IPS-15b (cell line): ENCODE results near the gene CELF2.

Source experiments
- H3K27me3 ChIP-seq: one replicate; pipeline ENCODE4 v1.6.1; 2013; ENCODE audit warnings: low read length; ENCODE audit not compliant: control insufficient read depth, insufficient read depth
- H3K36me3 ChIP-seq: one replicate; pipeline ENCODE4 v1.6.1; 2013; ENCODE audit warnings: low read length; ENCODE audit not compliant: control insufficient read depth, insufficient read depth
- H3K4me1 ChIP-seq: one replicate; pipeline ENCODE4 v1.6.1; 2013; ENCODE audit warnings: mild to moderate bottlenecking, low read length; ENCODE audit not compliant: control insufficient read depth, insufficient read depth
- H3K4me3 ChIP-seq: one replicate; pipeline ENCODE4 v1.5.1; 2013; ENCODE audit warnings: low read depth, low read length
- H3K9ac ChIP-seq: one replicate; pipeline ENCODE4 v1.6.1; 2013; ENCODE audit warnings: low read depth, mild to moderate bottlenecking, low read length
- H3K9me3 ChIP-seq: one replicate; pipeline ENCODE4 v1.6.1; 2013; ENCODE audit warnings: mild to moderate bottlenecking, low read length; ENCODE audit not compliant: control insufficient read depth, insufficient read depth

CELF2 gene

DNA sequence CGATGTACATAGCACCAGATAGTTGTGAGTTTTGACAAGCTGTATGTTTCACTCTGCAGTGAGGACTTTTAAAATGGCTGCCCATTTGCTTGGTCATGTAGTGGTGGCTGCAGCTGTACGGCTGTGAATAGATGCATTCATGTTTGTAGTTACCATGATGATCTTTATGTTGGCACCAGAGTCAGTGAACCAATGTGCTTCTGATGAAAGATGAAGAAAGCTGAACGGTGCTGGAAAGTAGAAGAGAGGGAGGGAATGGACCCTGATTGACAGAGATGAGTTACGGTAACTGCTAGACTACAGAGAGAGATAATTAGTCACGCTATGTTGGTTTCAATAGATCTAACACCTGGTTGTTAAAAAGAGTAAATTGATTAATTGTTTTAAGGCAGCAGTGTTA is 256.8 kb downstream of the CELF2 start:
- Histone ChIP-seq H3K9ac (no peak overlapping the region), H3K4me3 (no peak overlapping the region), H3K4me1 (peaks cover 4% of the 10 kb centered on the region), H3K36me3 (no peaks in the 10 kb centered on the region), H3K9me3 (no peaks in the 10 kb centered on the region), H3K27me3 (no peaks in the 10 kb centered on the region)

DNA sequence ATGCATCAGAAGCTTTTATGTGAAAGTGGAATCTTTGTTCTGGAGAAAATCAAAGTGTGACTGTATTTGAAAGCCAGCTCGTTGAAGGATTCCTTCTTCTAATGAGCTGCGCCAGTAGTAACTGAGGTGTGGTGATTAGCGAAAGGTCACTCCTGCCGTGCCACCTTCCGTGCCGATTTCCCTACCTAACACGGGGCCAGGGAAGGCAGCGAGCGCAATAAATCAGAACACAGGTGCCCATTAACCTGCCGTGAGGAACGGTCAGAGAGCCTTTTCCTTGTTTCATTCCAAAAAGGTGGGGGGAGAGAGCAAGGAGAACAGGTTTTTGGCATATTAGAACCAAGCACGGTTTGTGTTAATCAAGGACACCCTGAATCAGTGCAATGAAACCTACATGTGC is 258.0 kb downstream of the CELF2 start:
- no peak overlapping the region for H3K9ac ChIP-seq
- no peaks in the 10 kb centered on the region for H3K27me3 ChIP-seq
- no peaks in the 10 kb centered on the region for H3K4me1 ChIP-seq
- H3K9me3 ChIP-seq = no peaks in the 10 kb centered on the region
- H3K4me3 ChIP-seq = no peak overlapping the region
- H3K36me3 ChIP-seq = peaks cover 5% of the 10 kb centered on the region

DNA sequence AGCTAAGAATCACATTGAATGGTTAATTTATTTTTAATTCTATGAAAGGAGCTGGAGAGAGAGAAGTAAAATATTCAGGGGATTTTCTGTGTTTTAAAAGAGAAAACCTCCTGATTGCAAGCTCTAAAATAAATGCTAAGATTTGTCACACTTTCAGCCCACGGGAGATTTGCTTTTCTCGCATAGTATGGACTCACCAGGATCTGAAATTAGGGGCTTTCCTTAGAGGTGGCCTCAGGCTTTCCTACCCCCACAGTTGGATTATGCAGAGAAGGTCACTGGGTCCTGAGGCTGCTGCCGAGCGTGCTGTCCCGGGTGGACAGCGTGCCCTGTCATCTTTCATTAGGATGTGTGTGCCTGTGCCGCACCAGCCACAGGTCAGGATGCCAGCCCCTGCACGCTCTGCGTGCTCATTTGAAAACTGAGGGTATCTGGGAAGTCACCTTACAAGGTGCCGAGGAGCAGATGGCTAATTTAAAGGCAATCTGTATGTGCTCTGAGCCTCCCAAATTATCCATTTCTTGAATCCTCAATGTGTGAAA is 258.8 kb downstream of the CELF2 start:
- Histone ChIP-seq H3K27me3 (no peaks in the 10 kb centered on the region), H3K9ac (no peak overlapping the region), H3K36me3 (peaks cover 7% of the 10 kb centered on the region), H3K4me1 (no peaks in the 10 kb centered on the region), H3K4me3 (no peak overlapping the region), H3K9me3 (no peaks in the 10 kb centered on the region)

DNA sequence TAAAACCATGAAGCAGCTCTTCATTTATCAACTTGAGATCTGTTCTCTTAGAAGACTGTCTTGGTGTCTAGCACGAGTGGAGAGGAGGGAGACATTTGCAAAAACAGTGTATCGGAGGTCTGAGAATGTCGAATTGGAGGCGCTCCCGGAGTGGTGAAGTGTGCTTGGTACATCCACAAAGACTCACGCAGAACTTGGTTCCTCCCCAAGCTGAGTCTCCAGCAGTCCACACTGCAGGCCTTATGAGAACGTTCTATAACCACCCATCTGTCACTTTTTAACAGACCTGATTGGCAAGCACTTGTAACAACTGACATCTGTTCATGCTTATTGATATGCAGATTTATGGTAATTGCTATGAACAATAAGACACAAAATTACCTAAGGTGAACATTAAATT is 261.6 kb downstream of the CELF2 start:
- Histone ChIP-seq H3K36me3 (peaks cover 7% of the 10 kb centered on the region), H3K4me1 (no peaks in the 10 kb centered on the region), H3K9me3 (no peaks in the 10 kb centered on the region), H3K9ac (no peak overlapping the region), H3K27me3 (no peaks in the 10 kb centered on the region), H3K4me3 (no peak overlapping the region)

DNA sequence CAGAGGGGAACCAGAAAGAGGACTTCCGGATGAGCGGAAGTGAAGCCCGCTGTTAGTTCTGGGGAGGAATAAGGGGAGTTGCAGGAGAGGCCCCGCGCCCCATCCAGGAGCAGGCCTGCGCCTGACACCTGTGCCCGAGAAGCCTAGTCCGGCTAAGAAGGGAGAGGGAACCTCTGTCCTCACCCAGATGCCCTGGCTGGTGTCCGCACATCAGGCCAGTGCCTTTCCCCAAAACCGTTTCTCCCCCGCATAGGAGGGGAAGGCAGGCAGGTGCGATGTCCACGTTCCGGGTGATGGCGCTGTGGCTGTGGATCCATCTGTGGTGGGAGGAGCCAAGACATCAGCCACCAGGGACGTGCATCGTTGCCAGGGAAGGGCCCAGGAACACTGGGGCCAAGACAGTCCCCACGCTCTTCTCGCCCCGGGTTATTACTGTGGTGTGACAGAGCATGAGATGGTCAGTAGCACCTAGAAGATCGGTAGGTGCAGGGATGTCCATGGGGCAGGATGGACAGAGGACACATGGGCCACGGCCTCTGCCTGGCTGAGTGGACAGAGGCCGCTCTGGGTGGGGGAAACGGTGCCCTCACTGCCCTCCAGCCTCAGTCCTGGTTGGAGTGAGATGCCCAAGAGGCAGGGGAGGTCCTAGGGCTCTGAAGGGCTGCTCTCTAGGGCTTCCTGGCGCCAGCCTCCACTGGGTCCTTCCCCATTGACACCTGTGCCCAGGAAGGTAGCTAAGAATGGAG is 262.7 kb downstream of the CELF2 start:
- H3K36me3 ChIP-seq = peaks cover 7% of the 10 kb centered on the region
- H3K9me3 ChIP-seq = no peaks in the 10 kb centered on the region
- H3K4me3 ChIP-seq = no peak overlapping the region
- H3K9ac ChIP-seq = no peak overlapping the region
- no peaks in the 10 kb centered on the region for H3K27me3 ChIP-seq
- no peaks in the 10 kb centered on the region for H3K4me1 ChIP-seq

DNA sequence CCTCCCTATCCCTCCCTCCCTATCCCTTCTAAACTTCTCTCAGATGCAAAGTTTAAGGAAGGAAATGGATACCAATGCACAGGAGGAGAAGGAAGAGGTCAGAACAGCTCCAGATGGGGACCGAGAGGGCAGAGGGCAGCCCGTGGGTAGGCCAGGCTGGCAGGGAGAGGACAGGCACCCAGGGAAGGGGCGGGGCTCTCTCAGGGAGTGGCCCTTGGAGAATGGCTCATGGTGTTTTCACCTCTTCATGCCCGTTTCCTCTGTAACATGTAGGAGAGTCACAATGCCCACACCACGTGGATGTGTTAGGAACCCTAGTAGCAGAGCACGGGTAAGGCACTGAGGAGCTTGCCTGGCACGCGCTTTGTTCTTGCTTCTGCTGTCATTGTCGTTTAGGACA is 264.5 kb downstream of the CELF2 start:
- no peak overlapping the region for H3K9ac ChIP-seq
- H3K4me3 ChIP-seq = no peak overlapping the region
- peaks cover 7% of the 10 kb centered on the region for H3K36me3 ChIP-seq
- no peaks in the 10 kb centered on the region for H3K9me3 ChIP-seq
- H3K4me1 ChIP-seq = no peaks in the 10 kb centered on the region
- no peaks in the 10 kb centered on the region for H3K27me3 ChIP-seq

DNA sequence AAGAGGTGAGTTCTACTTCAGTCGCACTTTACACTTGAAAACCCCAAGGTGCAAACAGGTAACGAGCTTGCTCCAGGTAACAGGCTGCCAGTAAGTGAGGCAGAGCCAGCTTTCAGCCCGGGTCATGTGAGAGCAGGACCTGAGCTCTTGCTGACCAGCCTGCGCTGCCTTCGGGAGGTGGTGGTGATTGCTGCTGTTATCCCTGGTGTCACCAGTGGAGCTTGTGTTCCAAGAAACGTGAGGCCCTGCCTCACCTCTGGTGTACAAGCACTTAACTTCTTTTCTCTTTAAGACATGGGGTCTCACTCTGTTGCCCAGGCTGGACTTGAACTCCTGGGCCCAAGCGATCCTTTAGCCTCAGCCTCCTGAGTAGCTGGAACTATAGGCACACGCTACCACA is 265.0 kb downstream of the CELF2 start:
- Histone ChIP-seq H3K4me3 (no peak overlapping the region), H3K9me3 (no peaks in the 10 kb centered on the region), H3K9ac (no peak overlapping the region), H3K4me1 (no peaks in the 10 kb centered on the region), H3K36me3 (peaks cover 7% of the 10 kb centered on the region), H3K27me3 (no peaks in the 10 kb centered on the region)

DNA sequence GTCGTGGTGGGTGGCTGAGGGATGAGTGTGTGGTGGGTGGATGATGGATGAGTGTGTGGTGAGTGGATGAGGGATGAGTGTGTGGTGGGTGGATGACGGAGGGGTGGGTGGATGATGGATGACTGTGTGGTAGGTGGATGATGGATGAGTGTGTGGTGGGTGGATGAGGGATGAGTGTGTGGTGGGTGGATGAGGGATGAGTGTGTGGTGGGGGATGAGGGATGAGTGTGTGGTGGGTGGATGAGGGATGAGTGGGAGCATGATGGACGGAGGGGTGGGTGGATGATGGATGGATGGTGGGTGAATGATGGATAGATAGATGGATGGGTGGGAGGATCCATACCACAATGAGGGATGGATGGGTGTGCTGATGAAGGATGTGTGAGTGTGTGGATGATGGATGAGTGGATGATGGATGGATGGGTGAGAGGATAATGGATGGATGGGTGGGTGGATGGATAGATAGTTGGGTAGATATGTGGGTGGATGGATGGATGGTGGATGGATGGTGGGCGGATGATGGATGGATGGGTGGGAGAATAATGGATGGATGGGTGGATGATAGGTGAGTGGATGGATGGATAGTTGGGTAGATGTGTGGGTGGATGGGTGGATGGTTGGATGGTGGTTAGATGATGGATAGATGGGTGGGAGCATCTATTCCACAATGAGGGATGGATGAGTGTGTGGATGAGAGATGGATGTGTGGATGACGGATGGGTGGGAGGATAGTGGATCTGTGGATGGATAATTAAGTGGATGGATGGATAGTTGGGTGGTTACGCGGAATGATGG is 266.8 kb downstream of the CELF2 start:
- Histone ChIP-seq H3K4me3 (no peak overlapping the region), H3K9me3 (no peaks in the 10 kb centered on the region), H3K36me3 (peaks cover 7% of the 10 kb centered on the region), H3K9ac (no peak overlapping the region), H3K27me3 (no peaks in the 10 kb centered on the region), H3K4me1 (no peaks in the 10 kb centered on the region)

DNA sequence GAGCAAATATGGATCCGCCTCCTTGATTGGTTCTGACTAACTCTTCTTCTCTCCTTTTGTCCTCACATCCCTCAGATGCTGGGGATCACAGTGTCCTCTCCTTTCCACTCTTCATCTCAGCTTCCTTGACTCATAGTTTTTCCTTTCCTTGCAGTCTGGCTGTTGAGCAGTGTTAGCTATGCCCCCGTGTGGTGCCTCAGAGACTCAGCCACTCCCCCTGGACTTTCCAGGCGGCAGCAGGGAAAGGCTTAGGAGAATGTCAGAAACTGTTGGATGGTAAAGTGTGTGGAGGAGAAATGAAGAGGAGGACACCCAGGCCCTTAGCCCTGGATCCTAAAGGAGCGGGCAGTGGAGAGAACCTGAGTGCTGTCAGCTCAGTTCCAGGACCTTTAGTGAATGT is 267.5 kb downstream of the CELF2 start:
- H3K4me3 ChIP-seq = no peak overlapping the region

DNA sequence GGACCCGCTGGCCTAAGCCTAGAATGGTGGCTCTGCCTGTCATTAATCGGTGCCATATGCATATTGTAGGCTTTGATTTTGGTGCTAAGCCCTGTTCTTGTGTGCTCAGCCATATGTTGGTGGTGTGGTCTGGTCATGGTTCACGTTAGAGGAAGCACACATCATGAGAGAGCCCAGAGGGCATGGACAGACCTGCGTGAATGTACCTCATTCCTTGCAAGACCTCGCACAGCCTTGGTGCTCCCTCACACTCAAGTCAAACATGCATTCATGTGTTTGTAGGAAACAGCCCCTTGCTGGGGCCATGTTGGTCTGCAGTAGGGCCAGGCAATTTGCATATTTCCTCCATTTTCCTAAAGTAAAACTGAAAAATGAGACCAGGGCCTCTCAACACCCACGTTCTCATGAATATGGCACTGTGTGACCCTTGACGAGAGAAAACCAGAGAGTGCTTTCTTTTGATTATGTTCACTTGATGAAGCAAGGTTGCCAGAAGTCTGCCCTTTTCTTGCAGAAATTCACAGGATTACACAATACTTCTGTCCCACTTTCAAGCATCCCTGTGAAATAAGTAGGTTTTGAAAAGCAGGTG is 268.7 kb downstream of the CELF2 start:
- Histone ChIP-seq H3K4me3 (no peak overlapping the region), H3K9ac (no peak overlapping the region), H3K9me3 (no peaks in the 10 kb centered on the region), H3K27me3 (no peaks in the 10 kb centered on the region), H3K4me1 (no peaks in the 10 kb centered on the region), H3K36me3 (no peaks in the 10 kb centered on the region)

More for the DNA sequence above, 267.5 kb downstream of the CELF2 start:
- no peaks in the 10 kb centered on the region for H3K27me3 ChIP-seq
- no peaks in the 10 kb centered on the region for H3K4me1 ChIP-seq
- peaks cover 7% of the 10 kb centered on the region for H3K36me3 ChIP-seq
- H3K9ac ChIP-seq = no peak overlapping the region
- H3K9me3 ChIP-seq = no peaks in the 10 kb centered on the region

DNA sequence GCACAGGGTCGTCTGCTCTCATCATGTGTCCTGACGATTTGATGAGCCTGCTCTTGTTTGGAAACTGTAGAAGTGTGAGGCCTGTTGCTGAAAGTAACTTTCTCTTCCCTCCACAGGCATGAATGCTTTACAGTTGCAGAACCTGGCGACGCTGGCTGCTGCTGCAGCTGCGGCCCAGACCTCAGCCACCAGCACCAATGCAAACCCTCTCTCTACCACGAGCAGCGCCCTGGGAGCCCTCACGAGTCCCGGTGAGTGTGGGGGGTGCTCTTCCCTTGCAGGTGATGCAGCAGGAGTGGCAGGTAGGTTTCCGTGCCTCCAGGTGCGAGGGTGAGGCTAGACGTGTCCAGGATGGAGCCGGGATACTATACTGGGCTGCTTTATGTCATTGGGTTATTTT is 270.6 kb downstream of the CELF2 start:
- Histone ChIP-seq H3K4me3 (no peak overlapping the region), H3K4me1 (no peaks in the 10 kb centered on the region), H3K27me3 (no peaks in the 10 kb centered on the region), H3K9ac (no peak overlapping the region), H3K36me3 (no peaks in the 10 kb centered on the region), H3K9me3 (no peaks in the 10 kb centered on the region)
